HepG2 (cell line): ENCODE data around the gene TMEM250. TPM values are rescaled to one million over a fixed set of nuclear protein-coding genes. Genes with fewer than 3 reads are reported as not detected.

Experiments
- ATAC-seq: fragments of 200-7000 bp; cut with Tn5 transposase; 3 replicates; pipeline ENCODE4 v1.9.1; 2020; ENCODE audit warnings: mild to moderate bottlenecking, moderate library complexity
- BruUV-seq: library from RNA; stranded (reverse); fragments of 400-500 nt; replicated peaks from 2 replicates; lab custom pipeline; 2021; lab: Mats Ljungman, UMichigan
- CTCF ChIA-PET: fragments of 300-600 bp; formaldehyde crosslinking; extraction: SDS; loops from one replicate; lab custom pipeline; 2021; ENCODE audit warnings: low total read pairs, inconsistent platforms, low intra/inter-chr PET ratio; lab: Yijun Ruan, JAX
- POLR2A ChIA-PET: fragments of 350-600 bp; sonication (Branson Sonifier 250); formaldehyde crosslinking; loops from one replicate; lab custom pipeline; 2020; ENCODE audit warnings: antibody characterized with exemption, inconsistent platforms; lab: Yijun Ruan, JAX
- DNase-seq: peaks from one replicate; pipeline ENCODE4 v3.0.0-alpha.2; 2015; ENCODE audit warnings: low spot score
- FAIRE-seq: peaks from 3 replicates; lab custom pipeline; 2011; peaks lifted over from hg19 to GRCh38; lab: Jason Lieb, UNC
- H2AFZ ChIP-seq: one replicate; pipeline ENCODE4 v1.6.1; 2011; ENCODE audit warnings: low read length, inconsistent platforms
- H3K27ac ChIP-seq: fragments of 300-600 bp; 3 replicates; pipeline ENCODE4 v1.8.0; 2011; ENCODE audit warnings: mixed run types, mild to moderate bottlenecking, mixed read lengths, low read length, inconsistent platforms; ENCODE audit not compliant: insufficient read depth; ENCODE audit errors: extremely low read length
- H3K27me3 ChIP-seq, 2 experiments: fragments of 200-600 bp in 1 of 2; 2 replicates in 1 of 2; 3 replicates in 1 of 2; pipeline versions ENCODE4 v1.6.0 to v1.8.0; 2011; ENCODE audit warnings: low read length in 2 of 2, mild to moderate bottlenecking in 2 of 2, moderate library complexity in 2 of 2, inconsistent platforms in 1 of 2; ENCODE audit not compliant: insufficient read depth in 2 of 2, control insufficient read depth in 1 of 2
- H3K36me3 ChIP-seq, 2 experiments: fragments of 200-600 bp in 1 of 2; replicated peaks in 1 of 2; 2 replicates in 1 of 2; 3 replicates in 1 of 2; pipeline versions ENCODE4 v1.5.1 to v1.8.0; 2011; ENCODE audit warnings: low read length in 2 of 2, inconsistent platforms in 1 of 2; ENCODE audit not compliant: insufficient read depth in 2 of 2, control insufficient read depth in 1 of 2
- H3K4me1 ChIP-seq: 2 replicates; pipeline ENCODE4 v1.5.1; 2012; ENCODE audit warnings: low read length, inconsistent platforms; ENCODE audit not compliant: insufficient read depth
- H3K4me2 ChIP-seq: 2 replicates; pipeline ENCODE4 v1.6.0; 2011; ENCODE audit warnings: low read depth, low read length, inconsistent platforms
- H3K4me3 ChIP-seq, 3 experiments: fragments of 200-600 bp in 1 of 3; sonication (generic), shearing (Covaris generic) in 1 of 3; replicated peaks in 1 of 3; 2 replicates each; pipeline ENCODE4 v1.5.1; 2011 to 2016; ENCODE audit warnings: low read length in 3 of 3, inconsistent platforms in 2 of 3, low read depth in 2 of 3, mild to moderate bottlenecking in 2 of 3, control low read depth in 1 of 3, mixed read lengths in 1 of 3; ENCODE audit not compliant: insufficient read depth in 1 of 3
- H3K79me2 ChIP-seq: one replicate; pipeline ENCODE4 v1.6.1; 2011; ENCODE audit warnings: low read length, inconsistent platforms; ENCODE audit not compliant: insufficient read depth
- H3K9ac ChIP-seq: 2 replicates; pipeline ENCODE4 v1.6.0; 2011; ENCODE audit warnings: mild to moderate bottlenecking, low read depth, low read length, inconsistent platforms; ENCODE audit not compliant: insufficient read depth
- H3K9me3 ChIP-seq: 2 replicates; pipeline ENCODE4 v1.5.1; 2012; ENCODE audit warnings: mild to moderate bottlenecking, low read length
- H4K20me1 ChIP-seq: 2 replicates; pipeline ENCODE4 v1.6.0; 2011; ENCODE audit warnings: inconsistent platforms, mild to moderate bottlenecking, low read length, moderate library complexity; ENCODE audit not compliant: insufficient read depth
- CBX5 ChIP-seq: sonication (generic); formaldehyde crosslinking; IDR thresholded peaks from 2 replicates; pipeline ENCODE4 v1.4.0; 2020; ENCODE audit warnings: missing genetic modification reagents, borderline replicate concordance
- GABPA ChIP-seq, 2 experiments: IDR thresholded peaks; 2 replicates each; pipeline ENCODE4 v1.6.1; 2011 to 2016; ENCODE audit warnings: low read depth in 2 of 2, low read length in 1 of 2, missing biosample characterization in 1 of 2, missing genetic modification characterization in 1 of 2
- GATAD1 ChIP-seq: IDR thresholded peaks from 2 replicates; pipeline ENCODE4 v1.6.1; 2016; ENCODE audit warnings: missing genetic modification reagents, missing compliant biosample characterization
- KLF12 ChIP-seq: sonication (generic); formaldehyde crosslinking; IDR thresholded peaks from 2 replicates; pipeline ENCODE4 v1.4.0; 2020; ENCODE audit warnings: missing genetic modification reagents, borderline replicate concordance
- PITX1 ChIP-seq: sonication (generic); formaldehyde crosslinking; IDR thresholded peaks from 2 replicates; pipeline ENCODE4 v1.5.1; 2020; ENCODE audit warnings: mild to moderate bottlenecking, missing genetic modification reagents
- POLR2G ChIP-seq: fragments of 200-400 bp; formaldehyde crosslinking; IDR thresholded peaks from 2 replicates; pipeline ENCODE4 v1.6.1; 2018; ENCODE audit warnings: mild to moderate bottlenecking, low read depth, low read length, moderate library complexity
- SRF ChIP-seq: IDR thresholded peaks from 2 replicates; pipeline ENCODE4 v1.6.1; 2011; ENCODE audit warnings: mild to moderate bottlenecking, low read depth, low read length, moderate library complexity
- ZKSCAN1 ChIP-seq: fragments of 150-350 bp; IDR thresholded peaks from 2 replicates; pipeline ENCODE4 v1.6.1; 2014; ENCODE audit warnings: low read length
- ZNF160 ChIP-seq: sonication (generic); formaldehyde crosslinking; IDR thresholded peaks from 2 replicates; pipeline ENCODE4 v1.8.0; 2022; ENCODE audit warnings: mild to moderate bottlenecking, inconsistent platforms, missing genetic modification reagents
- ZNF761 ChIP-seq: sonication (generic); formaldehyde crosslinking; conservative IDR thresholded peaks from 2 replicates; pipeline ENCODE4 v1.4.0; 2020; ENCODE audit warnings: mild to moderate bottlenecking, missing genetic modification reagents
- WGBS: methylation state at CpG from one replicate; pipeline ENCODE4 v1.1.6; 2017; ENCODE audit warnings: low lambda C conversion rate; 5-methylcytosine and 5-hydroxymethylcytosine counted together
- in situ Hi-C: cut with HindIII; loops from 2 replicates; pipeline ENCODE4 v1.10.0; 2017; ENCODE audit warnings: low pct_unique_long_range_greater_than_20kb; ENCODE audit not compliant: extremely low pct_ligation_motif_present
- intact Hi-C: fragments of 100-400 bp; cut with micrococcal nuclease; formaldehyde crosslinking; loops from one replicate; pipeline ENCODE4 v1.10.0; 2022; ENCODE audit not compliant: unreplicated experiment
- polyA plus RNA-seq, 8 experiments: library from polyadenylated mRNA; depleted of rRNA in 3 of 8; stranded (reverse) in 7 of 8; unstranded in 1 of 8; fragments of >200 nt; fragmentation: Illumina TruSeq in 4 of 8; extraction: Trizol in 4 of 8; gene quantifications; 2 replicates each; pipeline versions ENCODE4 v1.2.1 to v1.2.3, GENCODE V29; 2011 to 2016; ENCODE audit warnings: low read depth in 4 of 8, missing spikeins in 1 of 8, mixed read lengths in 1 of 8; ENCODE audit not compliant: insufficient read depth in 1 of 8
- total RNA-seq, 5 experiments: library from RNA; depleted of rRNA; stranded (reverse); fragments of >200 nt; fragmentation: Illumina TruSeq; extraction: Trizol; gene quantifications; 2 replicates each; pipeline ENCODE4 v1.2.3, GENCODE V29; 2016; ENCODE audit warnings: low read depth in 1 of 5
- TF ChIP-seq, protein P1 (sequence below): fragments of 450-650 bp; IDR thresholded peaks from 2 replicates; pipeline ENCODE4 v1.6.1; 2017
- TF ChIP-seq, protein P2 (sequence below): sonication (generic); formaldehyde crosslinking; IDR thresholded peaks from 2 replicates; pipeline ENCODE4 v1.4.0; 2020; ENCODE audit warnings: missing genetic modification reagents, mild to moderate bottlenecking, borderline replicate concordance
- TF ChIP-seq, protein P3 (sequence below): fragments of 450-650 bp; IDR thresholded peaks from 2 replicates; pipeline ENCODE4 v1.6.1; 2016
- TF ChIP-seq, protein P4 (sequence below): IDR thresholded peaks from 2 replicates; pipeline ENCODE4 v1.6.1; 2016

The TMEM250 gene
- total and polyA plus RNA-seq, 2 of the 13 experiments (the other 11 are each of a cell fraction or from before 2014, with no cell fraction given) = 5.5 to 13.9 TPM

DNA sequence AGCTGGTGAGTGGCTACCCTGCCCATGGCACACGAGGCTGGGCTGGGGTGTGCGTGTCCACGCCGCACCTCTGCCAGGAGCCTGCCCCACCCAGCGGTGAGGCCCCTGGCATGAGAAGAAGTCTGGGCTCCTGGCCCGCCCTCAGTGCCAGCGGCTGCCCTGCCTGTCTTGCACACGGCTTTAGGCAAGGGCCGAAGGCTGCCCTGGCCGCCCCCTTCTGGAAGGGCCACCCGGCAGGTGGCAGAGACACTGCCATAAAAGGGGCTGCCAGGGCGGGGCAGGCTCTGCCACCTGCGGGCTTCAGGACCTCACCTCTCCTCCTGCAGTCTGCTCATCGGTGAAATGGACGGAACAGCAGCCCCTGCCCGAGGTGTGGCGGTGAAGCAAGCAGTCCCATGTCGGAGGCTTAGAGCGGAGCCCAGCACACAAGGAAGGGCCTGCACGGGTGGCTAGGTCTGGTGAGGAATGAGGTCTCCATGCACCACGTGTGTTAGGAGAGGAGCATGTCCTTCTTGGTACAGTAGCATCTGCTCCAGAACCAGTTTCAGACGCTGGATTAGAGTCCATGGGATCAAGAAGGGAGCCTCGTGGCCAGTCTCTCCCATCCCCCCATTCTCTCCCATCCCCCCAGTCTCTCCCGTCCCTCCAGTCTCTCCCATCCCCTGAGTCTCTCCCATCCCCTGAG, 34.8 kb upstream of the TMEM250 start:
- peaks cover under 1% of the 10 kb centered on the region; the same call in 1 of the 2 replicates for H3K4me1 ChIP-seq
- no peak overlapping the region for H3K9ac ChIP-seq
- 34% methylated on average over 9 of the region's 24 CpGs for WGBS
- in situ Hi-C loops (no loop called here), intact Hi-C loops (no loop called here)
- H3K4me3 ChIP-seq = no peak overlapping the region
- no peak for FAIRE-seq
- ChIA-PET POLR2A (no interaction called here), CTCF (no interaction called here)
- H3K9me3 ChIP-seq = no peaks in the 10 kb centered on the region
- H3K4me2 ChIP-seq = no peak overlapping the region
- H3K79me2 ChIP-seq = no peaks in the 10 kb centered on the region
- H2AFZ ChIP-seq = no peak overlapping the region
- H3K36me3 ChIP-seq = no peaks in the 10 kb centered on the region
- ATAC-seq = 0 out of 3 replicates have a peak, but pooled peaks have one; percentile 11
- no peak overlapping the region for H3K27ac ChIP-seq
- H4K20me1 ChIP-seq = no peaks in the 10 kb centered on the region
- no peak for DNase-seq
- BruUV-seq = no TSS peak
- H3K27me3 ChIP-seq = peaks cover 10 to 61% of the 10 kb centered on the region in 2 experiments; a peak in 4 of 5 replicates
- TF ChIP-seq ZNF761 (CRISPR knock-in tag) (no peak), ZNF160 (CRISPR knock-in tag) (no peak), SRF (no peak), POLR2G (no peak), ZKSCAN1 (no peak), GABPA (IDR thresholded peaks at IDR 0.05; ENCODE audit: low read depth, low read length) (0 out of 2 replicates have a peak, but pooled peaks have one; percentile 3), GABPA (CRISPR knock-in tag; IDR thresholded peaks at IDR 0.05; ENCODE audit: low read depth) (no peak), KLF12 (CRISPR knock-in tag) (no peak), PITX1 (no peak), CBX5 (CRISPR knock-in tag) (no peak), GATAD1 (CRISPR knock-in tag) (no peak)
- TF ChIP-seq, protein P1, sequence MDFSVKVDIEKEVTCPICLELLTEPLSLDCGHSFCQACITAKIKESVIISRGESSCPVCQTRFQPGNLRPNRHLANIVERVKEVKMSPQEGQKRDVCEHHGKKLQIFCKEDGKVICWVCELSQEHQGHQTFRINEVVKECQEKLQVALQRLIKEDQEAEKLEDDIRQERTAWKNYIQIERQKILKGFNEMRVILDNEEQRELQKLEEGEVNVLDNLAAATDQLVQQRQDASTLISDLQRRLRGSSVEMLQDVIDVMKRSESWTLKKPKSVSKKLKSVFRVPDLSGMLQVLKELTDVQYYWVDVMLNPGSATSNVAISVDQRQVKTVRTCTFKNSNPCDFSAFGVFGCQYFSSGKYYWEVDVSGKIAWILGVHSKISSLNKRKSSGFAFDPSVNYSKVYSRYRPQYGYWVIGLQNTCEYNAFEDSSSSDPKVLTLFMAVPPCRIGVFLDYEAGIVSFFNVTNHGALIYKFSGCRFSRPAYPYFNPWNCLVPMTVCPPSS = no peak
- TF ChIP-seq, protein P2, sequence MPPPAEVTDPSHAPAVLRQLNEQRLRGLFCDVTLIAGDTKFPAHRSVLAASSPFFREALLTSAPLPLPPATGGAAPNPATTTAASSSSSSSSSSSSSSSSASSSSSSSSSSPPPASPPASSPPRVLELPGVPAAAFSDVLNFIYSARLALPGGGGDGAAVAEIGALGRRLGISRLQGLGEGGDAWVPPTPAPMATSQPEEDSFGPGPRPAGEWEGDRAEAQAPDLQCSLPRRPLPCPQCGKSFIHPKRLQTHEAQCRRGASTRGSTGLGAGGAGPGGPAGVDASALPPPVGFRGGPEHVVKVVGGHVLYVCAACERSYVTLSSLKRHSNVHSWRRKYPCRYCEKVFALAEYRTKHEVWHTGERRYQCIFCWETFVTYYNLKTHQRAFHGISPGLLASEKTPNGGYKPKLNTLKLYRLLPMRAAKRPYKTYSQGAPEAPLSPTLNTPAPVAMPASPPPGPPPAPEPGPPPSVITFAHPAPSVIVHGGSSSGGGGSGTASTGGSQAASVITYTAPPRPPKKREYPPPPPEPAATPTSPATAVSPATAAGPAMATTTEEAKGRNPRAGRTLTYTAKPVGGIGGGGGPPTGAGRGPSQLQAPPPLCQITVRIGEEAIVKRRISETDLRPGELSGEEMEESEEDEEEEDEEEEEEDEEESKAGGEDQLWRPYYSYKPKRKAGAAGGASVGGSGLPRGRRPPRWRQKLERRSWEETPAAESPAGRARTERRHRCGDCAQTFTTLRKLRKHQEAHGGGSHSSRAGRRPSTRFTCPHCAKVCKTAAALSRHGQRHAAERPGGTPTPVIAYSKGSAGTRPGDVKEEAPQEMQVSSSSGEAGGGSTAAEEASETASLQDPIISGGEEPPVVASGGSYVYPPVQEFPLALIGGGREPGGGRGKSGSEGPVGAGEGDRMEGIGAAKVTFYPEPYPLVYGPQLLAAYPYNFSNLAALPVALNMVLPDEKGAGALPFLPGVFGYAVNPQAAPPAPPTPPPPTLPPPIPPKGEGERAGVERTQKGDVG (CRISPR knock-in tag) = no peak
- TF ChIP-seq, protein P3, sequence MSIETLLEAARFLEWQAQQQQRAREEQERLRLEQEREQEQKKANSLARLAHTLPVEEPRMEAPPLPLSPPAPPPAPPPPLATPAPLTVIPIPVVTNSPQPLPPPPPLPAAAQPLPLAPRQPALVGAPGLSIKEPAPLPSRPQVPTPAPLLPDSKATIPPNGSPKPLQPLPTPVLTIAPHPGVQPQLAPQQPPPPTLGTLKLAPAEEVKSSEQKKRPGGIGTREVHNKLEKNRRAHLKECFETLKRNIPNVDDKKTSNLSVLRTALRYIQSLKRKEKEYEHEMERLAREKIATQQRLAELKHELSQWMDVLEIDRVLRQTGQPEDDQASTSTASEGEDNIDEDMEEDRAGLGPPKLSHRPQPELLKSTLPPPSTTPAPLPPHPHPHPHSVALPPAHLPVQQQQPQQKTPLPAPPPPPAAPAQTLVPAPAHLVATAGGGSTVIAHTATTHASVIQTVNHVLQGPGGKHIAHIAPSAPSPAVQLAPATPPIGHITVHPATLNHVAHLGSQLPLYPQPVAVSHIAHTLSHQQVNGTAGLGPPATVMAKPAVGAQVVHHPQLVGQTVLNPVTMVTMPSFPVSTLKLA = 0 out of 2 replicates have a peak, but pooled peaks have one; percentile 43
- TF ChIP-seq, protein P4, sequence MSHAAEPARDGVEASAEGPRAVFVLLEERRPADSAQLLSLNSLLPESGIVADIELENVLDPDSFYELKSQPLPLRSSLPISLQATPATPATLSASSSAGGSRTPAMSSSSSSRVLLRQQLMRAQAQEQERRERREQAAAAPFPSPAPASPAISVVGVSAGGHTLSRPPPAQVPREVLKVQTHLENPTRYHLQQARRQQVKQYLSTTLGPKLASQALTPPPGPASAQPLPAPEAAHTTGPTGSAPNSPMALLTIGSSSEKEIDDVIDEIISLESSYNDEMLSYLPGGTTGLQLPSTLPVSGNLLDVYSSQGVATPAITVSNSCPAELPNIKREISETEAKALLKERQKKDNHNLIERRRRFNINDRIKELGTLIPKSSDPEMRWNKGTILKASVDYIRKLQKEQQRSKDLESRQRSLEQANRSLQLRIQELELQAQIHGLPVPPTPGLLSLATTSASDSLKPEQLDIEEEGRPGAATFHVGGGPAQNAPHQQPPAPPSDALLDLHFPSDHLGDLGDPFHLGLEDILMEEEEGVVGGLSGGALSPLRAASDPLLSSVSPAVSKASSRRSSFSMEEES (CRISPR knock-in tag) = no peak
